Activated CD4-positive, CD25-positive, alpha-beta regulatory T cell treated with anti-CD3 and anti-CD28 coated beads, Interleukin-2, amount 50 U/mL, for 72 hours (primary cell): Measurements from ENCODE around the gene PCLO.

Experiments
- DNase-seq: peaks from one replicate; pipeline ENCODE4 v3.0.0; 2021

PCLO gene

GRCh38 chr7:82818171-82818570 lies 344.5 kb downstream of the PCLO start:
- no peak for DNase-seq

- DNase-seq, result no peak
Measured at GRCh38 chr7:82816272-82816671, 346.4 kb downstream of the PCLO start.

- DNase-seq, result no peak
Measured at GRCh38 chr7:82810558-82811259, 352.0 kb downstream of the PCLO start.

- no peak for DNase-seq
Measured at GRCh38 chr7:82808633-82809032, 354.1 kb downstream of the PCLO start.

GRCh38 chr7:82805527-82805960 lies 357.1 kb downstream of the PCLO start:
- DNase-seq, result no peak

- DNase-seq, result no peak
Measured at GRCh38 chr7:82803411-82803810, 359.3 kb downstream of the PCLO start.

- no peak for DNase-seq
Measured at GRCh38 chr7:82789883-82790609, 372.6 kb downstream of the PCLO start.

- no peak for DNase-seq
Measured at GRCh38 chr7:82778021-82778420, 384.7 kb downstream of the PCLO start.

GRCh38 chr7:82762880-82763279 lies 399.8 kb downstream of the PCLO start:
- no peak for DNase-seq

- DNase-seq, result no peak
Measured at GRCh38 chr7:82760831-82761230, 401.9 kb downstream of the PCLO start.

GRCh38 chr7:82760074-82760473 lies 402.6 kb downstream of the PCLO start:
- no peak for DNase-seq

- DNase-seq, result no peak
Measured at GRCh38 chr7:82755705-82756551, 406.8 kb downstream of the PCLO start.

- DNase-seq, result no peak
Measured at GRCh38 chr7:82750007-82750406, 412.7 kb downstream of the PCLO start.

- DNase-seq, result no peak
Measured at GRCh38 chr7:82745820-82746219, 416.9 kb downstream of the PCLO start.

GRCh38 chr7:82745117-82745516 lies 417.6 kb downstream of the PCLO start:
- DNase-seq, result no peak

- DNase-seq, result no peak
Measured at GRCh38 chr7:82742163-82742562, 420.5 kb downstream of the PCLO start.

- no peak for DNase-seq
Measured at GRCh38 chr7:82741493-82741892, 421.2 kb downstream of the PCLO start.

GRCh38 chr7:82740246-82740848 lies 422.3 kb downstream of the PCLO start:
- no peak for DNase-seq

- DNase-seq, result no peak
Measured at GRCh38 chr7:82736633-82737032, 426.1 kb downstream of the PCLO start.

- no peak for DNase-seq
Measured at GRCh38 chr7:82732677-82733076, 430.0 kb downstream of the PCLO start.

- no peak for DNase-seq
Measured at GRCh38 chr7:82729172-82730030, 433.3 kb downstream of the PCLO start.
